ENCODE data around the gene MAB21L4. TPM values are rescaled to one million over a fixed set of nuclear protein-coding genes. Genes with fewer than 3 reads are reported as not detected.
A peak's percentile ranks its signal among the peaks of the same experiment; 100 is the strongest.

The MAB21L4 gene
- polyA plus RNA-seq, 1 of the 3 experiments (the other 2 are of a cell fraction): not detected

DNA sequence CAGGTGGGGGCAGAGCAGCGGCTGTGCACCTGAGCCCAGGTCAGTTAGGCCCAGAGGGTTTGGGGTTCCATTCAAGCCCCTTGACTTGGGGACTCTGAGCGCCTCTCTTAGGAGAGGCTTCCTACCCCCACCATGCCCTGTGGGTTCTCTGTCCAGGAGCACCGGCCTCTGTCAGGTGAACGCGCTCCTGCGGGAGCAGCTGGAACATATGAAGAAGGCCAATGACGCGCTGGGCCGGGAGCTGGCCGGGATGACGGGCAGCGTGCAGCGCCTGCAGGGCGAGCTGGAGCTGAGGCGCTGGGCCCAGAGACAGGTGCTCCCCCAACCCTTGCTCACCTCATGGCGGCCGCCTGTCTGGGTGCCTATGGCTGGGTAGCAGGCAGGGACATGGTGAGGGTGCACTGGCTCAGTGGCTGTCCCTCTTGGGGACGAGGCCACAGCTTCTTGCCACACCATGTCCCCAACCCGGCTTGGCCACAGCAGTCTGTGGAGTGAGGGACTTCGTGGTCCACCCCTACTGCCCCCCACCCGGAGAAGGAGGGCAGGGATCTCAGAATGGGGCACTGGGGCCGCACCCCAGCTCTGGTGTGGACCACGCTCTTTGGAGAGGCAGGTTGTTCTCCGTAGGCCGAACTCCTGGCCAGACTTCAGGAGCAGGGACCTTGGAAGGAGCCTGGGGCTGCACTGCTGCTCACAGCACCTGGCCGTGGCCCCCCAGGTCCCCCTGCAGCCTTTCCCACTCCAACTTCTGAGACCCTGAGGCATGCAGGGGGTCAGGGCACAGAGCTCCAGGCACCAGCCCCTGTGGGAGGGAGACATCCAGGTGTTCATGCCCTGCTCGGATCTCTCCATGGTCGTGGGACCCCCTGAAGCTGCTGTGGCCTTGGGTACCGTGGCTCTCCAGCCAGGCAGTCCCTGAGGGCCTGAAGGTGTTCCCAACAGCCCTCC is 29.9 kb upstream of the MAB21L4 start:
- TF ChIP-seq MXI1 (IDR thresholded peaks at IDR 0.05; ENCODE audit: low read depth, low read length): no peak
- peak; percentile 34 for DNase-seq
- CTCF ChIA-PET: interaction anchor here (1.0 to 3.7 kb wide), 3 partner anchors 11 to 75 kb away, joined by 3 to 25 read pairs (median 5); no protein-coding TSS in a partner anchor
- no peak overlapping the region for H3K9ac ChIP-seq
- 96% methylated on average over 16 of the region's 29 CpGs for WGBS (ENCODE audit: low lambda C conversion rate)
- H3K4me3 ChIP-seq (ENCODE audit: low read depth in 2 of 2, low read length in 1 of 2): no peak overlapping the region
- POLR2A ChIA-PET: no interaction called here
- no peak overlapping the region for H3K4me2 ChIP-seq
- H3F3A ChIP-seq (replicated peaks; ENCODE audit: insufficient read depth): peaks cover 5% of the 10 kb centered on the region
- H3K9me3 ChIP-seq: no peaks in the 10 kb centered on the region
- H3K9me2 ChIP-seq: no peaks in the 10 kb centered on the region
- no peak overlapping the region for H3K27ac ChIP-seq (ENCODE audit: low read depth in 2 of 2, low read length in 1 of 2)
- no peaks in the 10 kb centered on the region for H3K79me2 ChIP-seq (ENCODE audit: insufficient read depth)
- H2AFZ ChIP-seq (ENCODE audit: low read depth): no peak overlapping the region
- H3K27me3 ChIP-seq (ENCODE audit: insufficient read depth): no peaks in the 10 kb centered on the region; the same call in 1 of the 2 replicates
- no peaks in the 10 kb centered on the region for H4K20me1 ChIP-seq (ENCODE audit: insufficient read depth)
- H3K36me3 ChIP-seq (replicated peaks in 1 of 2; ENCODE audit: control insufficient read depth in 1 of 2, insufficient read depth in 2 of 2, low read length in 1 of 2): no peaks in the 10 kb centered on the region
- peaks cover 4 to 10% of the 10 kb centered on the region in 2 experiments; a peak in 2 of 4 replicates for H3K4me1 ChIP-seq (ENCODE audit: control insufficient read depth in 1 of 2, insufficient read depth in 2 of 2, low read depth in 1 of 2, low read length in 1 of 2)

DNA sequence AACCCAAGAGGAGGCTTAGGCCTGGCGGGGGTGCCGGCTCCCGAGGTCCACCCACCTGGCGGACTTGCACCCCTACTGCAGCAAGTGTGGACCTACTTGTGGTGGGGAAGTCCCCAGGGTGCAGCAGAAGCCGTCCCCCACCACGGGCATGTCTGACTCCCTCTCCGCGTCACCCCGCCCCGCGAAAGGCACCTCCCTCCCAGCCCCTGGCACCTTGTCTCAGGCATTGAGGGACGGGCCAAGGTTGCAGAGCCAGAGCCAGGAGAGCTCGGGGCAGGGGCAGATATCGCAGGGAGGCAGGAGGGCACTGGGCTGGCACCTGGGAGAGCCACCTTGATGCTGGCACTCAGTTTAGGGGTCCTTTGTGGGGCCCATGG is 29.2 kb upstream of the MAB21L4 start:
- H3K27ac ChIP-seq (ENCODE audit: low read depth in 2 of 2, low read length in 1 of 2): no peak overlapping the region
- TF ChIP-seq RFX5 (IDR thresholded peaks at IDR 0.05; ENCODE audit: low read length): no peak
- TF ChIP-seq USF2 (IDR thresholded peaks at IDR 0.05; ENCODE audit: borderline replicate concordance, low read depth, low read length): no peak
- TF ChIP-seq SMC3 (IDR thresholded peaks at IDR 0.05; ENCODE audit: low read depth, low read length): no peak
- no peak for TF ChIP-seq RAD21 (IDR thresholded peaks at IDR 0.05; ENCODE audit: low read length)
- TF ChIP-seq SIN3A (IDR thresholded peaks at IDR 0.05; ENCODE audit: borderline replicate concordance, low read depth, low read length): no peak
- TF ChIP-seq, protein P1, sequence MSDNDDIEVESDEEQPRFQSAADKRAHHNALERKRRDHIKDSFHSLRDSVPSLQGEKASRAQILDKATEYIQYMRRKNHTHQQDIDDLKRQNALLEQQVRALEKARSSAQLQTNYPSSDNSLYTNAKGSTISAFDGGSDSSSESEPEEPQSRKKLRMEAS (IDR thresholded peaks at IDR 0.05; ENCODE audit: low read depth): no peak
- TF ChIP-seq, protein P2, sequence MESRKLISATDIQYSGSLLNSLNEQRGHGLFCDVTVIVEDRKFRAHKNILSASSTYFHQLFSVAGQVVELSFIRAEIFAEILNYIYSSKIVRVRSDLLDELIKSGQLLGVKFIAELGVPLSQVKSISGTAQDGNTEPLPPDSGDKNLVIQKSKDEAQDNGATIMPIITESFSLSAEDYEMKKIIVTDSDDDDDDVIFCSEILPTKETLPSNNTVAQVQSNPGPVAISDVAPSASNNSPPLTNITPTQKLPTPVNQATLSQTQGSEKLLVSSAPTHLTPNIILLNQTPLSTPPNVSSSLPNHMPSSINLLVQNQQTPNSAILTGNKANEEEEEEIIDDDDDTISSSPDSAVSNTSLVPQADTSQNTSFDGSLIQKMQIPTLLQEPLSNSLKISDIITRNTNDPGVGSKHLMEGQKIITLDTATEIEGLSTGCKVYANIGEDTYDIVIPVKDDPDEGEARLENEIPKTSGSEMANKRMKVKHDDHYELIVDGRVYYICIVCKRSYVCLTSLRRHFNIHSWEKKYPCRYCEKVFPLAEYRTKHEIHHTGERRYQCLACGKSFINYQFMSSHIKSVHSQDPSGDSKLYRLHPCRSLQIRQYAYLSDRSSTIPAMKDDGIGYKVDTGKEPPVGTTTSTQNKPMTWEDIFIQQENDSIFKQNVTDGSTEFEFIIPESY (IDR thresholded peaks at IDR 0.05; ENCODE audit: borderline replicate concordance, low read depth): no peak
- no peak for TF ChIP-seq TAF1 (IDR thresholded peaks at IDR 0.05; ENCODE audit: borderline replicate concordance, low read depth, low read length)
- TF ChIP-seq EP300 (IDR thresholded peaks at IDR 0.05; ENCODE audit: borderline replicate concordance in 1 of 2, low read depth in 1 of 2, low read length in 1 of 2): no peak
- TF ChIP-seq GABPA (IDR thresholded peaks at IDR 0.05; ENCODE audit: low read depth): no peak
- TF ChIP-seq NFIC (IDR thresholded peaks at IDR 0.05; ENCODE audit: borderline replicate concordance): no peak
- no peak for TF ChIP-seq CHD2 (IDR thresholded peaks at IDR 0.05; ENCODE audit: low read length, partially characterized antibody)
- TF ChIP-seq TCF12 (IDR thresholded peaks at IDR 0.05): no peak
- TF ChIP-seq GATA2 (CRISPR knock-in tag; IDR thresholded peaks at IDR 0.05): no peak
- TF ChIP-seq POLR2AphosphoS5 (IDR thresholded peaks at IDR 0.05; ENCODE audit: low read depth, low read length): no peak
- TF ChIP-seq YY1 (IDR thresholded peaks at IDR 0.05; ENCODE audit: low read depth): no peak
- TF ChIP-seq, protein P3, sequence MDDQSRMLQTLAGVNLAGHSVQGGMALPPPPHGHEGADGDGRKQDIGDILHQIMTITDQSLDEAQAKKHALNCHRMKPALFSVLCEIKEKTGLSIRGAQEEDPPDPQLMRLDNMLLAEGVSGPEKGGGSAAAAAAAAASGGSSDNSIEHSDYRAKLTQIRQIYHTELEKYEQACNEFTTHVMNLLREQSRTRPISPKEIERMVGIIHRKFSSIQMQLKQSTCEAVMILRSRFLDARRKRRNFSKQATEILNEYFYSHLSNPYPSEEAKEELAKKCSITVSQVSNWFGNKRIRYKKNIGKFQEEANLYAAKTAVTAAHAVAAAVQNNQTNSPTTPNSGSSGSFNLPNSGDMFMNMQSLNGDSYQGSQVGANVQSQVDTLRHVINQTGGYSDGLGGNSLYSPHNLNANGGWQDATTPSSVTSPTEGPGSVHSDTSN (IDR thresholded peaks at IDR 0.05): no peak
- TF ChIP-seq MEF2A (IDR thresholded peaks at IDR 0.05; ENCODE audit: borderline replicate concordance, low read depth): no peak
- H3K4me1 ChIP-seq (ENCODE audit: control insufficient read depth in 1 of 2, insufficient read depth in 2 of 2, low read depth in 1 of 2, low read length in 1 of 2): peaks cover 4 to 10% of the 10 kb centered on the region in 2 experiments; a peak in 2 of 4 replicates
- WGBS (ENCODE audit: low lambda C conversion rate): 84% methylated on average over 4 of the region's 14 CpGs
- no peak overlapping the region for H3K4me3 ChIP-seq (ENCODE audit: low read depth in 2 of 2, low read length in 1 of 2)
- POLR2A ChIA-PET: no interaction called here
- H3K9ac ChIP-seq: no peak overlapping the region
- H3K27me3 ChIP-seq (ENCODE audit: insufficient read depth): no peaks in the 10 kb centered on the region
- H3K36me3 ChIP-seq (replicated peaks in 1 of 2; ENCODE audit: control insufficient read depth in 1 of 2, insufficient read depth in 2 of 2, low read length in 1 of 2): no peaks in the 10 kb centered on the region
- peaks cover 5% of the 10 kb centered on the region for H3F3A ChIP-seq (replicated peaks; ENCODE audit: insufficient read depth)
- no peak overlapping the region for H2AFZ ChIP-seq (ENCODE audit: low read depth)
- H3K9me2 ChIP-seq: no peaks in the 10 kb centered on the region
- H4K20me1 ChIP-seq (ENCODE audit: insufficient read depth): no peaks in the 10 kb centered on the region
- no peak overlapping the region for H3K4me2 ChIP-seq
- H3K9me3 ChIP-seq: no peaks in the 10 kb centered on the region
- CTCF ChIA-PET: interaction anchor here (1.0 to 3.7 kb wide), 2 partner anchors 11 to 74 kb away, joined by 3 to 25 read pairs; no protein-coding TSS in a partner anchor
- no peaks in the 10 kb centered on the region for H3K79me2 ChIP-seq (ENCODE audit: insufficient read depth)
- peak; percentile 40 for DNase-seq
